Measurements from ENCODE around the gene RRAS.

RRAS gene

GRCh38 chr19:49681830-49682229 is 41.9 kb upstream of the RRAS start:
- TF ChIP-seq CTCF (IDR thresholded peaks at IDR 0.05; ENCODE audit: extremely low read depth, insufficient read depth, missing control alignments) = no peak
- in situ Hi-C loops (cut with MboI; ENCODE audit: low pct_unique_long_range_greater_than_20kb, low sequenced_read_pairs, unreplicated experiment) = no loop called here
- DNase-seq (ENCODE audit: low spot score) = no peak

- in situ Hi-C loops (cut with MboI; ENCODE audit: low pct_unique_long_range_greater_than_20kb, low sequenced_read_pairs, unreplicated experiment) = no loop called here
- peak; percentile 95 for DNase-seq (ENCODE audit: low spot score)
- TF ChIP-seq CTCF (IDR thresholded peaks at IDR 0.05; ENCODE audit: extremely low read depth, insufficient read depth, missing control alignments) = peak; percentile 99
These were observed 40.7 kb upstream of the RRAS start for GRCh38 chr19:49680421-49681351.

GRCh38 chr19:49679771-49680413 is 39.9 kb upstream of the RRAS start:
- DNase-seq (ENCODE audit: low spot score) = no peak
- no peak for TF ChIP-seq CTCF (IDR thresholded peaks at IDR 0.05; ENCODE audit: extremely low read depth, insufficient read depth, missing control alignments)
- in situ Hi-C loops (cut with MboI; ENCODE audit: low pct_unique_long_range_greater_than_20kb, low sequenced_read_pairs, unreplicated experiment) = no loop called here

GRCh38 chr19:49678985-49679770 is 39.2 kb upstream of the RRAS start:
- TF ChIP-seq CTCF (IDR thresholded peaks at IDR 0.05; ENCODE audit: extremely low read depth, insufficient read depth, missing control alignments) = no peak
- no peak for DNase-seq (ENCODE audit: low spot score)
- in situ Hi-C loops (cut with MboI; ENCODE audit: low pct_unique_long_range_greater_than_20kb, low sequenced_read_pairs, unreplicated experiment) = no loop called here

GRCh38 chr19:49677901-49678674 is 38.1 kb upstream of the RRAS start:
- in situ Hi-C loops (cut with MboI; ENCODE audit: low pct_unique_long_range_greater_than_20kb, low sequenced_read_pairs, unreplicated experiment) = no loop called here
- peak; percentile 56 for TF ChIP-seq CTCF (IDR thresholded peaks at IDR 0.05; ENCODE audit: extremely low read depth, insufficient read depth, missing control alignments)
- peak; percentile 86 for DNase-seq (ENCODE audit: low spot score)
